GM12878 (cell line): ENCODE results near the gene RAET1G. TPM values are rescaled to one million over a fixed set of nuclear protein-coding genes. Genes with fewer than 3 reads are reported as not detected.

Experiments
- ATAC-seq: fragments of 200-7000 bp; cut with Tn5 transposase; 3 replicates; pipeline ENCODE4 v1.9.1; 2020; ENCODE audit warnings: mild to moderate bottlenecking, moderate library complexity
- BruUV-seq: library from RNA; stranded (reverse); fragments of 400-500 nt; replicated peaks from 2 replicates; lab custom pipeline; 2021; lab: Mats Ljungman, UMichigan
- CTCF ChIA-PET: fragments of 300-600 bp; sonication (Branson Sonifier 250); formaldehyde crosslinking; extraction: SDS; loops from one replicate; lab custom pipeline; 2021; ENCODE audit warnings: inconsistent platforms; lab: Yijun Ruan, JAX
- POLR2A ChIA-PET: fragments of 350-600 bp; formaldehyde crosslinking; extraction: SDS; loops from one replicate; lab custom pipeline; 2021; ENCODE audit warnings: inconsistent platforms; lab: Charles Lee
- RAD21 ChIA-PET: fragments of 300-600 bp; sonication (Branson Sonifier 250); formaldehyde crosslinking; loops from one replicate; lab custom pipeline; 2023; ENCODE audit warnings: antibody characterized with exemption; ENCODE audit not compliant: unreplicated experiment; lab: Charles Lee
- SMC1A ChIA-PET: fragments of 300-600 bp; sonication (Branson Sonifier 250); formaldehyde crosslinking; loops from one replicate; lab custom pipeline; 2023; ENCODE audit not compliant: unreplicated experiment, uncharacterized antibody; lab: Charles Lee
- DNase-seq: peaks from one replicate; pipeline ENCODE4 v3.0.0-alpha.2; 2011; ENCODE audit warnings: low read depth, low spot score
- FAIRE-seq: peaks from 3 replicates; lab custom pipeline; 2011; peaks lifted over from hg19 to GRCh38; lab: Jason Lieb, UNC
- H2AFZ ChIP-seq: 2 replicates; pipeline ENCODE4 v1.6.0; 2011; ENCODE audit warnings: low read depth, low read length, control low read depth; ENCODE audit not compliant: control insufficient read depth
- H3K27ac ChIP-seq: 2 replicates; pipeline ENCODE4 v1.5.1; 2011; ENCODE audit warnings: control low read depth; ENCODE audit not compliant: control insufficient read depth, insufficient read depth
- H3K27me3 ChIP-seq, 2 experiments: replicated peaks in 1 of 2; 2 replicates each; pipeline versions ENCODE4 v1.6.0 to v1.6.1; 2011; ENCODE audit warnings: low read length in 1 of 2; ENCODE audit not compliant: control insufficient read depth in 2 of 2, insufficient read depth in 2 of 2
- H3K36me3 ChIP-seq, 2 experiments: 2 replicates each; pipeline ENCODE4 v1.5.1; 2011; ENCODE audit warnings: low read length in 1 of 2; ENCODE audit not compliant: control insufficient read depth in 2 of 2, insufficient read depth in 2 of 2
- H3K4me1 ChIP-seq: 2 replicates; pipeline ENCODE4 v1.6.1; 2011; ENCODE audit warnings: mild to moderate bottlenecking, low read length, moderate library complexity, mixed read lengths; ENCODE audit not compliant: control insufficient read depth, insufficient read depth
- H3K4me2 ChIP-seq: 2 replicates; pipeline ENCODE4 v1.6.0; 2011; ENCODE audit warnings: control low read depth; ENCODE audit not compliant: control insufficient read depth, insufficient read depth
- H3K4me3 ChIP-seq: fragments of 200-600 bp; sonication (generic); 2 replicates; pipeline ENCODE4 v1.5.1; 2016
- H3K79me2 ChIP-seq: 2 replicates; pipeline ENCODE4 v1.6.0; 2011; ENCODE audit warnings: low read length; ENCODE audit not compliant: control insufficient read depth, insufficient read depth
- H3K9ac ChIP-seq: 2 replicates; pipeline ENCODE4 v1.8.0; 2011; ENCODE audit warnings: low read length, control low read depth, mixed read lengths; ENCODE audit not compliant: control insufficient read depth, insufficient read depth
- H3K9me3 ChIP-seq: replicated peaks from 3 replicates; pipeline ENCODE4 v1.5.1; 2011; ENCODE audit warnings: mild to moderate bottlenecking, low read length; ENCODE audit not compliant: control insufficient read depth, insufficient read depth
- H4K20me1 ChIP-seq: 2 replicates; pipeline ENCODE4 v1.6.0; 2011; ENCODE audit not compliant: control insufficient read depth, insufficient read depth
- IRF4 ChIP-seq: IDR thresholded peaks from 2 replicates; pipeline ENCODE4 v1.6.1; 2011; ENCODE audit warnings: low read depth, low read length
- NFYB ChIP-seq: IDR thresholded peaks from 2 replicates; pipeline ENCODE4 v1.6.1; 2011; ENCODE audit warnings: low read depth, mild to moderate bottlenecking, low read length, improper control_type of control experiment, moderate library complexity; ENCODE audit not compliant: insufficient read depth
- NKRF ChIP-seq: fragments of 450-650 bp; conservative IDR thresholded peaks from 2 replicates; pipeline ENCODE4 v1.6.1; 2017; ENCODE audit warnings: mild to moderate bottlenecking, moderate library complexity
- PML ChIP-seq: IDR thresholded peaks from 2 replicates; pipeline ENCODE4 v1.6.1; 2012; ENCODE audit warnings: low read length, inconsistent platforms
- POLR2AphosphoS5 ChIP-seq: IDR thresholded peaks from 2 replicates; pipeline ENCODE4 v1.6.1; 2011; ENCODE audit warnings: mild to moderate bottlenecking, low read length, inconsistent platforms
- RFX5 ChIP-seq: IDR thresholded peaks from 2 replicates; pipeline ENCODE4 v1.6.1; 2011; ENCODE audit warnings: low read depth, low read length, improper control_type of control experiment
- YBX1 ChIP-seq: fragments of 450-650 bp; IDR thresholded peaks from 2 replicates; pipeline ENCODE4 v1.6.1; 2016; ENCODE audit warnings: antibody characterized with exemption
- ZBTB40 ChIP-seq: fragments of 450-650 bp; IDR thresholded peaks from 2 replicates; pipeline ENCODE4 v1.6.1; 2016; ENCODE audit warnings: mild to moderate bottlenecking, moderate library complexity, borderline replicate concordance
- ZNF274 ChIP-seq: IDR thresholded peaks from one replicate; pipeline ENCODE4 v1.8.0; 2011; ENCODE audit not compliant: insufficient read length, insufficient read depth
- WGBS: methylation state at CpG from one replicate; pipeline ENCODE4 v1.1.6; 2016; ENCODE audit warnings: low lambda C conversion rate; ENCODE audit not compliant: insufficient replicate concordance, insufficient coverage; ENCODE audit errors: missing lambda C conversion rate; 5-methylcytosine and 5-hydroxymethylcytosine counted together
- in situ Hi-C: fragments of 300-500 bp; cut with MboI; formaldehyde crosslinking; loops from 9 replicates; pipeline ENCODE4 v1.14.3; 2018; ENCODE audit warnings: mixed read lengths
- intact Hi-C: fragments of 100-400 bp; cut with micrococcal nuclease; formaldehyde crosslinking; loops from one replicate; pipeline ENCODE4 v1.14.2; 2022; ENCODE audit not compliant: unreplicated experiment
- polyA plus RNA-seq, 11 experiments: library from polyadenylated mRNA; depleted of rRNA in 4 of 11; unstranded in 6 of 11; stranded (reverse) in 5 of 11; fragments of >200 nt; fragmentation: Nextera tagmentation in 4 of 11; fragmentation: Illumina TruSeq in 1 of 11; extraction: Ambion mirVana in 4 of 11; extraction: Trizol in 1 of 11; gene quantifications; 1 replicate in 1 of 11; 2 replicates in 10 of 11; pipeline versions ENCODE4 v1.2.1 to v1.2.3, GENCODE V29; 2011 to 2016; ENCODE audit warnings: inconsistent platforms in 2 of 11, missing spikeins in 2 of 11, low read depth in 1 of 11
- total RNA-seq, 4 experiments: library from RNA; depleted of rRNA in 3 of 4; stranded (reverse); fragments of >200 nt in 3 of 4; fragmentation: Illumina TruSeq in 1 of 4; extraction: Trizol in 1 of 4; gene quantifications; 2 replicates each; pipeline versions ENCODE4 v1.2.1 to v1.2.3, GENCODE V29; 2013 to 2021
- TF ChIP-seq, protein P1 (sequence below): IDR thresholded peaks from 2 replicates; pipeline ENCODE4 v1.6.1; 2011; ENCODE audit warnings: borderline replicate concordance, low read depth, mild to moderate bottlenecking, moderate library complexity, low read length; ENCODE audit not compliant: insufficient read depth, poor library complexity, severe bottlenecking
- TF ChIP-seq, protein P2 (sequence below): fragments of 450-650 bp; IDR thresholded peaks from 2 replicates; pipeline ENCODE4 v1.6.1; 2017; ENCODE audit warnings: mild to moderate bottlenecking, moderate library complexity

The RAET1G gene
- total and polyA plus RNA-seq, 10 of the 15 experiments (the other 5 are each of a cell fraction or from before 2014, with no cell fraction given), result not detected

- H3K9me3 ChIP-seq, result no peaks in the 10 kb centered on the region; the same call in 2 of the 3 replicates
- 66% methylated on average over 9 of the region's 9 CpGs for WGBS
- H3K4me1 ChIP-seq, result no peaks in the 10 kb centered on the region
- ATAC-seq (no peak), FAIRE-seq (no peak), DNase-seq (no peak)
- H3K4me2 ChIP-seq, result no peak overlapping the region
- H3K9ac ChIP-seq, result no peak overlapping the region
- BruUV-seq, result no TSS peak
- H2AFZ ChIP-seq, result no peak overlapping the region
- no peaks in the 10 kb centered on the region; the same call in 1 of the 2 replicates for H4K20me1 ChIP-seq
- H3K4me3 ChIP-seq, result no peak overlapping the region
- SMC1A ChIA-PET, result no interaction called here
- in situ Hi-C loops, result no loop called here
- H3K79me2 ChIP-seq, result no peaks in the 10 kb centered on the region
- H3K27ac ChIP-seq, result no peak overlapping the region
- H3K27me3 ChIP-seq, result peaks cover 8 to 17% of the 10 kb centered on the region in 2 experiments
- POLR2A ChIA-PET, result interaction anchor here (1.2 kb wide), 1 partner anchor 72 kb away, joined by 3 read pairs; no protein-coding TSS in a partner anchor
- intact Hi-C loops, result no loop called here
- RAD21 ChIA-PET, result interaction anchor here (1.3 kb wide), 1 partner anchor 10 kb away, joined by 3 read pairs; no protein-coding TSS in a partner anchor
- no peaks in the 10 kb centered on the region for H3K36me3 ChIP-seq
- CTCF ChIA-PET, result interaction anchor here (0.7 to 2.1 kb wide), 4 partner anchors 88 to 892 kb away, joined by 3 to 11 read pairs (median 4); no protein-coding TSS in a partner anchor
- TF ChIP-seq YBX1, result no peak
- TF ChIP-seq NKRF, result no peak
- no peak for TF ChIP-seq PML
- no peak for TF ChIP-seq NFYB
- no peak for TF ChIP-seq IRF4
- no peak for TF ChIP-seq POLR2AphosphoS5
- no peak for TF ChIP-seq ZBTB40
- TF ChIP-seq, protein P1, sequence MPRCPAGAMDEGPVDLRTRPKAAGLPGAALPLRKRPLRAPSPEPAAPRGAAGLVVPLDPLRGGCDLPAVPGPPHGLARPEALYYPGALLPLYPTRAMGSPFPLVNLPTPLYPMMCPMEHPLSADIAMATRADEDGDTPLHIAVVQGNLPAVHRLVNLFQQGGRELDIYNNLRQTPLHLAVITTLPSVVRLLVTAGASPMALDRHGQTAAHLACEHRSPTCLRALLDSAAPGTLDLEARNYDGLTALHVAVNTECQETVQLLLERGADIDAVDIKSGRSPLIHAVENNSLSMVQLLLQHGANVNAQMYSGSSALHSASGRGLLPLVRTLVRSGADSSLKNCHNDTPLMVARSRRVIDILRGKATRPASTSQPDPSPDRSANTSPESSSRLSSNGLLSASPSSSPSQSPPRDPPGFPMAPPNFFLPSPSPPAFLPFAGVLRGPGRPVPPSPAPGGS, result no peak
- TF ChIP-seq, protein P2, sequence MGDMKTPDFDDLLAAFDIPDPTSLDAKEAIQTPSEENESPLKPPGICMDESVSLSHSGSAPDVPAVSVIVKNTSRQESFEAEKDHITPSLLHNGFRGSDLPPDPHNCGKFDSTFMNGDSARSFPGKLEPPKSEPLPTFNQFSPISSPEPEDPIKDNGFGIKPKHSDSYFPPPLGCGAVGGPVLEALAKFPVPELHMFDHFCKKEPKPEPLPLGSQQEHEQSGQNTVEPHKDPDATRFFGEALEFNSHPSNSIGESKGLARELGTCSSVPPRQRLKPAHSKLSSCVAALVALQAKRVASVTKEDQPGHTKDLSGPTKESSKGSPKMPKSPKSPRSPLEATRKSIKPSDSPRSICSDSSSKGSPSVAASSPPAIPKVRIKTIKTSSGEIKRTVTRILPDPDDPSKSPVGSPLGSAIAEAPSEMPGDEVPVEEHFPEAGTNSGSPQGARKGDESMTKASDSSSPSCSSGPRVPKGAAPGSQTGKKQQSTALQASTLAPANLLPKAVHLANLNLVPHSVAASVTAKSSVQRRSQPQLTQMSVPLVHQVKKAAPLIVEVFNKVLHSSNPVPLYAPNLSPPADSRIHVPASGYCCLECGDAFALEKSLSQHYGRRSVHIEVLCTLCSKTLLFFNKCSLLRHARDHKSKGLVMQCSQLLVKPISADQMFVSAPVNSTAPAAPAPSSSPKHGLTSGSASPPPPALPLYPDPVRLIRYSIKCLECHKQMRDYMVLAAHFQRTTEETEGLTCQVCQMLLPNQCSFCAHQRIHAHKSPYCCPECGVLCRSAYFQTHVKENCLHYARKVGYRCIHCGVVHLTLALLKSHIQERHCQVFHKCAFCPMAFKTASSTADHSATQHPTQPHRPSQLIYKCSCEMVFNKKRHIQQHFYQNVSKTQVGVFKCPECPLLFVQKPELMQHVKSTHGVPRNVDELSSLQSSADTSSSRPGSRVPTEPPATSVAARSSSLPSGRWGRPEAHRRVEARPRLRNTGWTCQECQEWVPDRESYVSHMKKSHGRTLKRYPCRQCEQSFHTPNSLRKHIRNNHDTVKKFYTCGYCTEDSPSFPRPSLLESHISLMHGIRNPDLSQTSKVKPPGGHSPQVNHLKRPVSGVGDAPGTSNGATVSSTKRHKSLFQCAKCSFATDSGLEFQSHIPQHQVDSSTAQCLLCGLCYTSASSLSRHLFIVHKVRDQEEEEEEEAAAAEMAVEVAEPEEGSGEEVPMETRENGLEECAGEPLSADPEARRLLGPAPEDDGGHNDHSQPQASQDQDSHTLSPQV, result no peak
- no peak for TF ChIP-seq RFX5
- no peak for TF ChIP-seq ZNF274
These were observed 1.4 kb upstream of the RAET1G start for GRCh38 chr6:149924206-149924932.
